Keratinocyte (primary cell): ENCODE results near the gene FBXW2. TPM values are rescaled to one million over a fixed set of nuclear protein-coding genes. Genes with fewer than 3 reads are reported as not detected.

Experiments
- DNase-seq: peaks from one replicate; pipeline ENCODE4 v3.0.0-alpha.2; 2011; ENCODE audit warnings: low read depth, missing footprints, low spot score
- FAIRE-seq: peaks from 2 replicates; lab custom pipeline; 2011; peaks lifted over from hg19 to GRCh38; lab: Jason Lieb, UNC
- H2AFZ ChIP-seq: 2 replicates; pipeline ENCODE4 v1.6.0; 2012; ENCODE audit warnings: low read length, control low read depth, inconsistent platforms; ENCODE audit not compliant: control insufficient read depth
- H3K27ac ChIP-seq: 2 replicates; pipeline ENCODE4 v1.5.1; 2011; ENCODE audit warnings: low read length; ENCODE audit not compliant: control insufficient read depth, insufficient read depth
- H3K27me3 ChIP-seq: 3 replicates; pipeline ENCODE4 v1.6.0; 2011; ENCODE audit warnings: low read length; ENCODE audit not compliant: control insufficient read depth, insufficient read depth; ENCODE audit errors: extremely low read depth
- H3K36me3 ChIP-seq, 2 experiments: 2 replicates in 1 of 2; 3 replicates in 1 of 2; pipeline ENCODE4 v1.5.1; 2011; ENCODE audit warnings: low read length in 2 of 2, mild to moderate bottlenecking in 1 of 2; ENCODE audit not compliant: control insufficient read depth in 2 of 2, insufficient read depth in 2 of 2; ENCODE audit errors: extremely low read depth in 1 of 2
- H3K4me1 ChIP-seq: 3 replicates; pipeline ENCODE4 v1.5.1; 2011; ENCODE audit warnings: low read length; ENCODE audit not compliant: control insufficient read depth, insufficient read depth; ENCODE audit errors: extremely low read depth
- H3K4me2 ChIP-seq: 3 replicates; pipeline ENCODE4 v1.6.0; 2011; ENCODE audit warnings: low read depth, low read length; ENCODE audit not compliant: control insufficient read depth, insufficient read depth; ENCODE audit errors: extremely low read depth
- H3K4me3 ChIP-seq, 3 experiments: fragments of 200-600 bp in 1 of 3; sonication (generic) in 1 of 3; 2 replicates in 2 of 3; 3 replicates in 1 of 3; pipeline ENCODE4 v1.5.1; 2011 to 2016; ENCODE audit warnings: low read length in 3 of 3, mild to moderate bottlenecking in 3 of 3, control low read depth in 2 of 3, inconsistent platforms in 1 of 3, low read depth in 1 of 3, mixed read lengths in 1 of 3, mixed run types in 1 of 3, moderate library complexity in 1 of 3; ENCODE audit not compliant: control insufficient read depth in 2 of 3, insufficient read depth in 2 of 3; ENCODE audit errors: extremely low read depth in 1 of 3
- H3K79me2 ChIP-seq: 2 replicates; pipeline ENCODE4 v1.6.0; 2012; ENCODE audit warnings: low read length; ENCODE audit not compliant: control insufficient read depth, insufficient read depth
- H3K9ac ChIP-seq: 3 replicates; pipeline ENCODE4 v1.6.0; 2011; ENCODE audit warnings: low read length; ENCODE audit not compliant: control insufficient read depth, insufficient read depth; ENCODE audit errors: extremely low read depth
- H3K9me1 ChIP-seq: 3 replicates; pipeline ENCODE4 v1.6.0; 2011; ENCODE audit warnings: low read length; ENCODE audit not compliant: control insufficient read depth, insufficient read depth; ENCODE audit errors: extremely low read depth
- H3K9me3 ChIP-seq: 2 replicates; pipeline ENCODE4 v1.5.1; 2012; ENCODE audit warnings: low read depth, low read length; ENCODE audit not compliant: control insufficient read depth
- H4K20me1 ChIP-seq: 3 replicates; pipeline ENCODE4 v1.6.0; 2011; ENCODE audit warnings: low read length; ENCODE audit not compliant: control insufficient read depth, insufficient read depth; ENCODE audit errors: extremely low read depth
- CTCF ChIP-seq, 3 experiments: IDR thresholded peaks in 1 of 3; conservative IDR thresholded peaks in 1 of 3; optimal IDR thresholded peaks in 1 of 3; 2 replicates in 2 of 3; 3 replicates in 1 of 3; pipeline versions ENCODE3 to v1.5.1; 2011; ENCODE audit warnings: low read length in 3 of 3, mild to moderate bottlenecking in 3 of 3, moderate library complexity in 2 of 3, control low read depth in 1 of 3, inconsistent platforms in 1 of 3; ENCODE audit not compliant: insufficient read depth in 2 of 3; ENCODE audit errors: extremely low read depth in 1 of 3
- EZH2 ChIP-seq: IDR thresholded peaks from one replicate; pipeline ENCODE4 v1.6.1; 2012; ENCODE audit warnings: inconsistent platforms, mild to moderate bottlenecking, low read length, moderate library complexity
- dilution Hi-C: fragments of 300-500 bp; cut with MboI; formaldehyde crosslinking; loops from one replicate; pipeline ENCODE4 v1.7.0; 2020; ENCODE audit warnings: low sequenced_read_pairs; ENCODE audit not compliant: extremely low pct_ligation_motif_present
- polyA plus RNA-seq, 5 experiments: library from polyadenylated mRNA; depleted of rRNA in 3 of 5; stranded (reverse) in 3 of 5; stranded (forward) in 1 of 5; unstranded in 1 of 5; fragments of >200 nt; gene quantifications; 1 replicate in 1 of 5; 2 replicates in 3 of 5; 3 replicates in 1 of 5; pipeline versions ENCODE4 v1.2.1 to v1.2.3, GENCODE V29; 2011 to 2012; ENCODE audit warnings: missing spikeins in 2 of 5, low read depth in 1 of 5, low replicate concordance in 1 of 5

The FBXW2 gene
- polyA plus RNA-seq, 1 donor (not counting 4 experiments of a cell fraction or from before 2014, with no cell fraction given): 68.3 TPM

GRCh38 chr9:120707170-120707569 lies 86.0 kb downstream of the FBXW2 start:
- Histone ChIP-seq H3K9me1 (no peaks in the 10 kb centered on the region), H3K36me3 (no peaks in the 10 kb centered on the region), H3K4me1 (peaks cover 27% of the 10 kb centered on the region), H3K79me2 (peaks cover 35% of the 10 kb centered on the region), H2AFZ (no peak overlapping the region), H3K27me3 (no peaks in the 10 kb centered on the region), H3K4me2 (no peak overlapping the region), H3K9ac (no peak overlapping the region), H3K4me3 (no peak overlapping the region), H3K27ac (no peak overlapping the region), H4K20me1 (no peaks in the 10 kb centered on the region), H3K9me3 (no peaks in the 10 kb centered on the region)
- no peak for TF ChIP-seq CTCF (optimal IDR thresholded peaks at IDR 0.05 in 1 of 3, IDR thresholded peaks at IDR 0.05 in 1 of 3, conservative IDR thresholded peaks at IDR 0.05 in 1 of 3; ENCODE audit: extremely low read depth in 1 of 3, insufficient read depth in 2 of 3, low read length in 3 of 3)
- no peak for TF ChIP-seq EZH2
- DNase-seq (no peak), FAIRE-seq (no peak)
- dilution Hi-C loops: no loop called here

Other genes with a start within 250 kb of the FBXW2 start
- gene CDK5RAP2, start 213.2 kb downstream of the FBXW2 start, polyA plus RNA-seq: 22.4 to 28.5 TPM (median 23.5 TPM) in 3 replicates
- 8.2 to 11.2 TPM (median 9.8 TPM) in 3 replicates for gene MEGF9, start 78.9 kb downstream of the FBXW2 start, polyA plus RNA-seq
- gene PSMD5, start 49.5 kb upstream of the FBXW2 start, polyA plus RNA-seq: 39.4 to 55.2 TPM (median 41.6 TPM) in 3 replicates
- 7.3 to 31.4 TPM (median 11.7 TPM) in 3 replicates for gene PHF19, start 83.8 kb upstream of the FBXW2 start, polyA plus RNA-seq
- 0.71 to 2.5 TPM (median 1.2 TPM) in 3 replicates for gene TRAF1, start 133.4 kb upstream of the FBXW2 start, polyA plus RNA-seq